Measurements from ENCODE around the gene SOX2.

- no peak for TF ChIP-seq CTCF (IDR thresholded peaks at IDR 0.05)
- TF ChIP-seq POLR2A (IDR thresholded peaks at IDR 0.05): no peak
These were observed 19.2 kb upstream of the SOX2 start for GRCh38 chr3:181692311-181693145.
